ENCODE measurements around the gene ABLIM1.

Gene ABLIM1

GRCh38 chr10:114511881-114512280 is 146.2 kb downstream of the ABLIM1 start:
- H3K9me3 Mint-ChIP-seq, result peaks cover 7% of the 10 kb centered on the region
- peaks cover 89% of the 10 kb centered on the region for H3K4me1 Mint-ChIP-seq (ENCODE audit: low read depth)
- H3K4me3 Mint-ChIP-seq, result peak overlapping the region; percentile 67
- H3K27me3 Mint-ChIP-seq, result no peaks in the 10 kb centered on the region
- H3K27ac Mint-ChIP-seq, result peak overlapping the region; percentile 85
- H3K36me3 Mint-ChIP-seq (ENCODE audit: low read depth), result peaks cover 20% of the 10 kb centered on the region

GRCh38 chr10:114508376-114508775 is 149.7 kb downstream of the ABLIM1 start:
- no peak overlapping the region for H3K4me3 Mint-ChIP-seq
- H3K36me3 Mint-ChIP-seq (ENCODE audit: low read depth), result peaks cover 23% of the 10 kb centered on the region
- no peaks in the 10 kb centered on the region for H3K27me3 Mint-ChIP-seq
- peaks cover 7% of the 10 kb centered on the region for H3K9me3 Mint-ChIP-seq
- peaks cover 89% of the 10 kb centered on the region for H3K4me1 Mint-ChIP-seq (ENCODE audit: low read depth)
- no peak overlapping the region for H3K27ac Mint-ChIP-seq

- no peaks in the 10 kb centered on the region for H3K27me3 Mint-ChIP-seq
- no peak overlapping the region for H3K27ac Mint-ChIP-seq
- peaks cover 23% of the 10 kb centered on the region for H3K36me3 Mint-ChIP-seq (ENCODE audit: low read depth)
- H3K4me1 Mint-ChIP-seq (ENCODE audit: low read depth), result peaks cover 87% of the 10 kb centered on the region
- H3K4me3 Mint-ChIP-seq, result no peak overlapping the region
- H3K9me3 Mint-ChIP-seq, result peaks cover 7% of the 10 kb centered on the region
Measured at GRCh38 chr10:114507449-114507848, 150.6 kb downstream of the ABLIM1 start.

GRCh38 chr10:114506871-114507385 is 151.1 kb downstream of the ABLIM1 start:
- no peaks in the 10 kb centered on the region for H3K27me3 Mint-ChIP-seq
- H3K9me3 Mint-ChIP-seq, result peaks cover 7% of the 10 kb centered on the region
- no peak overlapping the region for H3K27ac Mint-ChIP-seq
- H3K36me3 Mint-ChIP-seq (ENCODE audit: low read depth), result peaks cover 19% of the 10 kb centered on the region
- peaks cover 87% of the 10 kb centered on the region for H3K4me1 Mint-ChIP-seq (ENCODE audit: low read depth)
- no peak overlapping the region for H3K4me3 Mint-ChIP-seq

GRCh38 chr10:114504769-114505579 is 153.1 kb downstream of the ABLIM1 start:
- Mint-ChIP-seq H3K27me3 (no peaks in the 10 kb centered on the region), H3K9me3 (peaks cover 6% of the 10 kb centered on the region), H3K36me3 (ENCODE audit: low read depth) (peaks cover 12% of the 10 kb centered on the region), H3K27ac (peak overlapping the region; percentile 51), H3K4me3 (no peak overlapping the region), H3K4me1 (ENCODE audit: low read depth) (peaks cover 96% of the 10 kb centered on the region)

- Mint-ChIP-seq H3K4me3 (no peak overlapping the region), H3K4me1 (ENCODE audit: low read depth) (peaks cover 97% of the 10 kb centered on the region), H3K27me3 (no peaks in the 10 kb centered on the region), H3K9me3 (no peaks in the 10 kb centered on the region), H3K36me3 (ENCODE audit: low read depth) (peaks cover 4% of the 10 kb centered on the region), H3K27ac (no peak overlapping the region)
Measured at GRCh38 chr10:114502074-114502473, 156.0 kb downstream of the ABLIM1 start.

- peak overlapping the region; percentile 24 for H3K27ac Mint-ChIP-seq
- no peak overlapping the region for H3K4me3 Mint-ChIP-seq
- H3K9me3 Mint-ChIP-seq, result no peaks in the 10 kb centered on the region
Measured at GRCh38 chr10:114501650-114502049, 156.4 kb downstream of the ABLIM1 start.

GRCh38 chr10:114500643-114501042 is 157.4 kb downstream of the ABLIM1 start:
- H3K4me1 Mint-ChIP-seq (ENCODE audit: low read depth), result peaks cover 95% of the 10 kb centered on the region

More at GRCh38 chr10:114501650-114502049, 156.4 kb downstream of the ABLIM1 start:
- no peaks in the 10 kb centered on the region for H3K27me3 Mint-ChIP-seq
- H3K36me3 Mint-ChIP-seq (ENCODE audit: low read depth), result peaks cover 4% of the 10 kb centered on the region
- H3K4me1 Mint-ChIP-seq (ENCODE audit: low read depth), result peaks cover 97% of the 10 kb centered on the region

GRCh38 chr10:114499630-114500190 is 158.4 kb downstream of the ABLIM1 start:
- Mint-ChIP-seq H3K27me3 (no peaks in the 10 kb centered on the region), H3K4me3 (peak overlapping the region; percentile 76), H3K4me1 (ENCODE audit: low read depth) (peaks cover 95% of the 10 kb centered on the region), H3K9me3 (peaks cover 5% of the 10 kb centered on the region), H3K27ac (peak overlapping the region; percentile 92), H3K36me3 (ENCODE audit: low read depth) (peaks cover 14% of the 10 kb centered on the region)

More at GRCh38 chr10:114500643-114501042, 157.4 kb downstream of the ABLIM1 start:
- H3K27ac Mint-ChIP-seq, result peak overlapping the region; percentile 92
- H3K4me3 Mint-ChIP-seq, result no peak overlapping the region
- peaks cover 6% of the 10 kb centered on the region for H3K36me3 Mint-ChIP-seq (ENCODE audit: low read depth)
- H3K9me3 Mint-ChIP-seq, result no peaks in the 10 kb centered on the region
- no peaks in the 10 kb centered on the region for H3K27me3 Mint-ChIP-seq

- Mint-ChIP-seq H3K27ac (peak overlapping the region; percentile 92), H3K4me3 (peak overlapping the region; percentile 76), H3K36me3 (ENCODE audit: low read depth) (peaks cover 16% of the 10 kb centered on the region), H3K9me3 (peaks cover 5% of the 10 kb centered on the region), H3K27me3 (no peaks in the 10 kb centered on the region), H3K4me1 (ENCODE audit: low read depth) (peaks cover 95% of the 10 kb centered on the region)
Measured at GRCh38 chr10:114499116-114499515, 159.0 kb downstream of the ABLIM1 start.

GRCh38 chr10:114498413-114499111 is 159.5 kb downstream of the ABLIM1 start:
- peak overlapping the region; percentile 76 for H3K4me3 Mint-ChIP-seq
- H3K27me3 Mint-ChIP-seq, result no peaks in the 10 kb centered on the region
- peaks cover 95% of the 10 kb centered on the region for H3K4me1 Mint-ChIP-seq (ENCODE audit: low read depth)
- H3K27ac Mint-ChIP-seq, result peak overlapping the region; percentile 92
- peaks cover 5% of the 10 kb centered on the region for H3K9me3 Mint-ChIP-seq
- peaks cover 16% of the 10 kb centered on the region for H3K36me3 Mint-ChIP-seq (ENCODE audit: low read depth)

GRCh38 chr10:114495303-114495702 is 162.8 kb downstream of the ABLIM1 start:
- Mint-ChIP-seq H3K9me3 (peaks cover 5% of the 10 kb centered on the region), H3K36me3 (ENCODE audit: low read depth) (peaks cover 25% of the 10 kb centered on the region), H3K4me1 (ENCODE audit: low read depth) (peaks cover 92% of the 10 kb centered on the region), H3K4me3 (peak overlapping the region; percentile 1), H3K27me3 (no peaks in the 10 kb centered on the region), H3K27ac (peak overlapping the region; percentile 86)

- Mint-ChIP-seq H3K27me3 (no peaks in the 10 kb centered on the region), H3K27ac (peak overlapping the region; percentile 88), H3K4me1 (ENCODE audit: low read depth) (peaks cover 88% of the 10 kb centered on the region), H3K4me3 (peak overlapping the region; percentile 66), H3K9me3 (peaks cover 5% of the 10 kb centered on the region), H3K36me3 (ENCODE audit: low read depth) (peaks cover 30% of the 10 kb centered on the region)
Measured at GRCh38 chr10:114492351-114493037, 165.6 kb downstream of the ABLIM1 start.

- Mint-ChIP-seq H3K9me3 (peaks cover 5% of the 10 kb centered on the region), H3K27ac (peak overlapping the region; percentile 88), H3K36me3 (ENCODE audit: low read depth) (peaks cover 36% of the 10 kb centered on the region)
Measured at GRCh38 chr10:114491933-114492332, 166.1 kb downstream of the ABLIM1 start.

More at GRCh38 chr10:114491933-114492332, 166.1 kb downstream of the ABLIM1 start:
- Mint-ChIP-seq H3K27me3 (no peaks in the 10 kb centered on the region), H3K4me1 (ENCODE audit: low read depth) (peaks cover 89% of the 10 kb centered on the region), H3K4me3 (peak overlapping the region; percentile 66)
